Measurements from ENCODE around the gene SMYD3. TPM values are rescaled to one million over a fixed set of nuclear protein-coding genes. Genes with fewer than 3 reads are reported as not detected.

The SMYD3 gene
- total RNA-seq, 3 donors from 2014 or later = 16.3 to 18.0 (median 16.4) TPM

DNA sequence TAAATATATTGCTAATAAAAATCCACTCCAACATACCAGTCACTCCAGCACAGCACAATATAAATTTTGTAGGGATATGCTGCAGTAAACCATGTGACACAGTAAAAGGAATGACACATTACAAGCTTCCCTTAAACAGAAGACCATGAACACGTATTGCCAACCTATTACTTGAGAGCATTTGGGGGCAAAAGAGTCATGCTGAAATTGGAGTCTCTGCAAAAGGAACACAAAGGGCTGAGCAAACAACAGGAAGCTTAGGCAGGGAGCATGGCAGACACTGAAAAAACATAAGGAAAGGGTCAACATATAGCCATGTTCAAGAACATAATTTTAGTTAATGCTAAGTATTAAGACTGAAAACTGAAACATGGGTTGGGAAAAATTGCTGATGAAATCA lies 214.5 kb downstream of the SMYD3 start:
- DNase-seq = no peak

DNA sequence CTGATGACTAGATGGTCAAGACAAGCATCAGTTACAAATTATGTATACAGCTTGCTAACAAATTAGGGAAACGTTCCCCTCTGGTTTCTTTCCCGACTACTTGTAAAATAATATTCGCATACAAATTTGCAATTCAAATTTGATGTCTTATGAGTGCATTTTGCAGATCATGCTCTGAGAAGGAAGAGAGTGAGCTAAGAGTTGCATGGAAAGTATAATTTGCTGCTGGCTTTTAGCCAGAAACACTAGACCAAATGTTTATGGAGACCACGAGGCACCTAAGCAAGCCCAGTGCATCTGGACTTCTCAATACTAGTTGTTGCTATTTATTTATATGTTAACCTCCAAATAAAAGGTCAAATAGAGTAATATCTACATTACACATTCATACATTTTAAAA lies 216.0 kb downstream of the SMYD3 start:
- Histone ChIP-seq H3K36me3 (ENCODE audit: low read depth) (no peaks in the 10 kb centered on the region), H3K4me3 (no peak overlapping the region), H3K4me1 (ENCODE audit: low read depth) (no peaks in the 10 kb centered on the region), H3K9me3 (no peaks in the 10 kb centered on the region)
- intact Hi-C loops (cut with DNase I, micrococcal nuclease) = no loop called here
- DNase-seq = no peak
- ATAC-seq = no peak
- TF ChIP-seq, protein P1, sequence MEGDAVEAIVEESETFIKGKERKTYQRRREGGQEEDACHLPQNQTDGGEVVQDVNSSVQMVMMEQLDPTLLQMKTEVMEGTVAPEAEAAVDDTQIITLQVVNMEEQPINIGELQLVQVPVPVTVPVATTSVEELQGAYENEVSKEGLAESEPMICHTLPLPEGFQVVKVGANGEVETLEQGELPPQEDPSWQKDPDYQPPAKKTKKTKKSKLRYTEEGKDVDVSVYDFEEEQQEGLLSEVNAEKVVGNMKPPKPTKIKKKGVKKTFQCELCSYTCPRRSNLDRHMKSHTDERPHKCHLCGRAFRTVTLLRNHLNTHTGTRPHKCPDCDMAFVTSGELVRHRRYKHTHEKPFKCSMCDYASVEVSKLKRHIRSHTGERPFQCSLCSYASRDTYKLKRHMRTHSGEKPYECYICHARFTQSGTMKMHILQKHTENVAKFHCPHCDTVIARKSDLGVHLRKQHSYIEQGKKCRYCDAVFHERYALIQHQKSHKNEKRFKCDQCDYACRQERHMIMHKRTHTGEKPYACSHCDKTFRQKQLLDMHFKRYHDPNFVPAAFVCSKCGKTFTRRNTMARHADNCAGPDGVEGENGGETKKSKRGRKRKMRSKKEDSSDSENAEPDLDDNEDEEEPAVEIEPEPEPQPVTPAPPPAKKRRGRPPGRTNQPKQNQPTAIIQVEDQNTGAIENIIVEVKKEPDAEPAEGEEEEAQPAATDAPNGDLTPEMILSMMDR (IDR thresholded peaks at IDR 0.05) = no peak

More for the DNA sequence above, 214.5 kb downstream of the SMYD3 start:
- TF ChIP-seq, protein P1 (IDR thresholded peaks at IDR 0.05) = no peak
- ATAC-seq = no peak
- intact Hi-C loops (cut with DNase I, micrococcal nuclease) = no loop called here
- H3K4me3 ChIP-seq = no peak overlapping the region
- H3K9me3 ChIP-seq = no peaks in the 10 kb centered on the region
- H3K4me1 ChIP-seq (ENCODE audit: low read depth) = no peaks in the 10 kb centered on the region
- H3K36me3 ChIP-seq (ENCODE audit: low read depth) = no peaks in the 10 kb centered on the region

GRCh38 chr1:246283771-246284410 lies 223.2 kb downstream of the SMYD3 start:
- ATAC-seq (no peak), DNase-seq (no peak)
- TF ChIP-seq, protein P1 (IDR thresholded peaks at IDR 0.05) = no peak
- Histone ChIP-seq H3K4me1 (ENCODE audit: low read depth) (no peaks in the 10 kb centered on the region), H3K36me3 (ENCODE audit: low read depth) (no peaks in the 10 kb centered on the region), H3K4me3 (no peak overlapping the region), H3K9me3 (no peaks in the 10 kb centered on the region)
- intact Hi-C loops (cut with DNase I, micrococcal nuclease) = no loop called here

GRCh38 chr1:246281639-246282038 lies 225.4 kb downstream of the SMYD3 start:
- ATAC-seq = peak; percentile 34
- H3K4me1 ChIP-seq (ENCODE audit: low read depth) = no peaks in the 10 kb centered on the region

GRCh38 chr1:246281195-246281594 lies 225.9 kb downstream of the SMYD3 start:
- intact Hi-C loops (cut with DNase I, micrococcal nuclease) = no loop called here
- H3K36me3 ChIP-seq (ENCODE audit: low read depth) = no peaks in the 10 kb centered on the region
- no peaks in the 10 kb centered on the region for H3K4me1 ChIP-seq (ENCODE audit: low read depth)
- H3K4me3 ChIP-seq = no peak overlapping the region
- ATAC-seq = no peak
- no peaks in the 10 kb centered on the region for H3K9me3 ChIP-seq
- DNase-seq = no peak
- TF ChIP-seq, protein P1 (IDR thresholded peaks at IDR 0.05) = no peak

More at GRCh38 chr1:246281639-246282038, 225.4 kb downstream of the SMYD3 start:
- Histone ChIP-seq H3K9me3 (no peaks in the 10 kb centered on the region), H3K4me3 (no peak overlapping the region), H3K36me3 (ENCODE audit: low read depth) (no peaks in the 10 kb centered on the region)
- intact Hi-C loops (cut with DNase I, micrococcal nuclease) = no loop called here
- TF ChIP-seq, protein P1 (IDR thresholded peaks at IDR 0.05) = no peak
- no peak for DNase-seq

Data from mucosa of descending colon (tissue), 3 donors.